Measurements from ENCODE around the gene FAM210A.

The FAM210A gene

GRCh38 chr18:13621886-13622619 is 104.3 kb downstream of the FAM210A start:
- no peak for DNase-seq (ENCODE audit: low read depth)

GRCh38 chr18:13621446-13621849 is 104.9 kb downstream of the FAM210A start:
- no peak for DNase-seq (ENCODE audit: low read depth)

- no peak for DNase-seq (ENCODE audit: low read depth)
Measured at GRCh38 chr18:13620818-13621445, 105.4 kb downstream of the FAM210A start.

- no peak for DNase-seq (ENCODE audit: low read depth)
Measured at GRCh38 chr18:13620206-13620672, 106.1 kb downstream of the FAM210A start.

GRCh38 chr18:13619505-13620205 is 106.7 kb downstream of the FAM210A start:
- no peak for DNase-seq (ENCODE audit: low read depth)

DNA sequence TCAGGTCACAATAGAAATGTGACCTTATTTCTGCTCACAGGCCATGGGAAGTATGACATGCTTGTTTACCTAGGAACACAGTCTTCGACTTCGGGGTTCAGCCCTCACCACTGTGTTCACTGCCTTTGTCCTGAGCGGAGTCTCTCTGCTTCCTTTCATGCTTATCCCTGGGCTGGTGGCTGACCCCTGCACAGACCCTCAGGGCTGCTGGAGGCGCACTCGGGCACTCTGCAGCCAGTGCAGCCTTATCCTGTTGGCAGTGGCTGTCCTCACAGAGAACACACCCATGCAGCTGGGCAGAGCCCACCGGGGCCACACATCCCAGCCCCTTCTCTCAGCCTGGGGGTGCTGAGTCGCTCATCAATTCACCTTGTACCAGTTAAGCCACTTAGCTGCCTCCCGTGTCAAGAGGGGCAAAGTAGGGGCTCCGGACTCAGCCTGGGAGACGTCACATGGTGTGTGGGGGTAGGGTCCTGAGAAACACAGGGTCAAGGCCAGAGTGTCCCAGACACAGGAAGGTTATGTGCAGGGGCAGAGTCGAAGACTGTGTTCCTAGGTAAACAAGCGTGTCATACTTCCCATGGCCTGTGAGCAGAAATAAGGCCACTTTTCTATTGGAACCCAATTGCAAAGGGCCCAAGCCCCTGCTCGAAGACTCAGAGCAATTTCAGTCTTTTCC is 107.5 kb downstream of the FAM210A start:
- no peak for DNase-seq (ENCODE audit: low read depth)

DNA sequence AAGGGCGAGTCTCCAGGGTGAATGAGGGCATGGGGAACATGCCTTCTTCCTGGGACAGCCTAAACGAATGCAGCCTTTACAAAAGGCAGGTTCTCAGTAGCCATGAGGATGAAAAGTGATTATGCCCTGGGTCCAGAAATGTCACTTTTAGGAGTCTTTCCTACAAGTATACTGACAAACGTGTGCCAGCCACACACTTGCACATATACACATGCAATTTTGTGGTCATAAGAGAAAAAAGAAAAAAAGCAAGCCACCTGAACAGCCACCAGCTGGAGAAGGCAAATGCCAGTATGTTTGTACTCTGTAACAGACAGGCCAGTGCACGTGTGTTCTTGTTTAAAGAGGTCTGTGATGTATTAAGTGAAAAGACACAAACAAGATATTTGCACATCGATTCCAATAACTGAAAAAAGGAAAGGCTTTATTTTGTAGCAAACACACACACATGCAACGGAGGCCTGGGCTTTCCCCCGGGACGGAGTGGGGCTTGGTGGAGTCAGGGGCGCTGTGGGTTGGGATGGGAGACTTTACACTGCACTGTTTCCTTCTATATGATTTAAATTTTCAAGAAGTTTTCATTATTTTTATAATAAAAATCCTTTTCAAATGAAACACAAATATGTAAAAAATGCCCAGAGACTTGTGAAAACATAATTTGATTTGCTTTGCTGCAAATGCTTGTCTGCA is 108.4 kb downstream of the FAM210A start:
- no peak for DNase-seq (ENCODE audit: low read depth)

GRCh38 chr18:13616525-13617035 is 109.8 kb downstream of the FAM210A start:
- no peak for DNase-seq (ENCODE audit: low read depth)

DNA sequence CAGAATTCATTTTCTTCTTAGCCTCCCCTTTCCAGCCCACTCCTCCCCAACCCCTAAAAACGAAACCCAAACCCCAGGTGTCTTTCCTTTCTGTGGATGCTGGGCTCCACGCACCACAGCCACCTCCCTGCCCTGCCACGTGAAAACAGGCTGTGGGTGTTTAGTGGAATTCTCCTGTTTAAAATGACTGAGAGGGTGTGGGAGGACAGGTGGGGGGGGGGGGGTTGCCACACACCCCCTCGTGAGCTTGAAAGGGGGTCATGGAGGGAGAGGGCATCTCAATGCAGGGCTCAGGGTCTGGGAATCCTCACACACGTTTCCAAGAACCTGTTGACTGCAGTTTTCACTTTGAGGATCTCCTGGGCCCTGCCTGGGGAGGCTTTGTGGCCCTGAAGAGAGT is 110.3 kb downstream of the FAM210A start:
- no peak for DNase-seq (ENCODE audit: low read depth)

GRCh38 chr18:13615432-13615861 is 110.9 kb downstream of the FAM210A start:
- DNase-seq (ENCODE audit: low read depth) = no peak

GRCh38 chr18:13614641-13615288 is 111.6 kb downstream of the FAM210A start:
- no peak for DNase-seq (ENCODE audit: low read depth)

DNA sequence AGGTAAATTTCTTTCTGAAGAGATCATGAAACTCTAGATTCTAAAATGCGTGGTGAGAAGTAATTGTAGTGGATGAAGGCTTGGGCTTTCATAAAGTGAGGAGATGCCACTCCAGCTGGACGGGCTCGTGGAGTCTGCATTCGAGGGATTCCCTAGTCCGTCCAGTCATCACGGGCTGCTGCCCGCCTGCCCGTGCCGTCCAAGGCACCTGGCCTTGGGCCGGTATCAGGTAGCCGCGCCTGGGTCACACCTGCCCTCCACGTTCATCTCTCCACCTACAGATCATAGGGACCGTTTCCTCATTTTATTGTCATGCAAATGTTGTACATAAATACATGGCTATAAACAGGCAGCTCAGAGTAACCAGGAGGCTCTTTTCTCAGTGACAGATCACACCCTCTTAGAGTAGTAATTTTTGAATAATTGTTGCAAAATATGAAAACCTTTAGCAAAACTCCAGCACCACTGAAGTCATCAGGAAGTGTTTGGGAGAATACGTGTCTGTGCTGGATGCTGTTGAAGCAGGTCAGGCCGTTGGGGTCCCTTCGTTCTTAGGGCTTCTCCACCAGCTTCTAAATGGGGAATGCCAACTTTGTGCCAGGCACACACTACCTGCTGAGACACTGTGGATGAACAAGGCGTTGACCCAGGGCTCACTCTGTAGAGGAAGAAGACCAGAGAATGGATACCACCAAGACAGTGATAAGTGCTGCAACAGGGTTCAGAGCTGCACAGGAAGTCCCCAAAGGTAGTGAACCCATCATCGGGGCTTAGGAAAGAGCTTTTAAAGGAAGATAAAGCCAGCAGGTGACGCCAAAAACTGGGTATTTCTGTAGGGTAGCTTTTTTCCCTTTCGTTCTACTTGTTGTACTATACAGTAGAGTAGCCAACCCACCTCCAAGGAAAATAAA is 112.5 kb downstream of the FAM210A start:
- no peak for DNase-seq (ENCODE audit: low read depth)
